OCI-LY3 (cell line): ENCODE measurements around the gene MRPL3.

Source experiments
- H2AFZ ChIP-seq: fragments of 200-600, 300-600 bp; shearing (Covaris generic); 2 replicates; pipeline ENCODE4 v1.6.0; 2014; ENCODE audit warnings: antibody characterized with exemption, low read depth, low read length
- H3K27ac ChIP-seq: fragments of 200-600, 300-600 bp; sonication (generic); 2 replicates; pipeline ENCODE4 v1.5.1; 2014; ENCODE audit warnings: mild to moderate bottlenecking, low read length, moderate library complexity, mixed read lengths
- H3K27me3 ChIP-seq: fragments of 200-600, 300-600 bp; sonication (generic); 2 replicates; pipeline ENCODE4 v1.6.1; 2014; ENCODE audit warnings: low read depth, low read length, mixed read lengths
- H3K36me3 ChIP-seq: fragments of 200-600, 300-600 bp; sonication (generic); replicated peaks from 2 replicates; pipeline ENCODE3; 2014; ENCODE audit warnings: low read depth, low read length, mixed read lengths
- H3K4me1 ChIP-seq: fragments of 300-600, 200-600 bp; sonication (generic); 2 replicates; pipeline ENCODE4 v1.6.1; 2014; ENCODE audit warnings: low read length, mixed read lengths
- H3K4me2 ChIP-seq: fragments of 200-600, 300-600 bp; sonication (generic); 2 replicates; pipeline ENCODE4 v1.6.1; 2014; ENCODE audit warnings: low read length, mixed read lengths
- H3K4me3 ChIP-seq: fragments of 300-600, 200-600 bp; sonication (generic); 2 replicates; pipeline ENCODE4 v1.5.1; 2014; ENCODE audit warnings: antibody characterized with exemption, mild to moderate bottlenecking, low read length, moderate library complexity
- H3K79me2 ChIP-seq: fragments of 300-600, 200-600 bp; shearing (Covaris generic); 2 replicates; pipeline ENCODE4 v1.6.1; 2014; ENCODE audit warnings: mild to moderate bottlenecking, low read length, mixed read lengths
- H3K9ac ChIP-seq: fragments of 300-600, 200-600 bp; shearing (Covaris generic); 2 replicates; pipeline ENCODE4 v1.6.0; 2014; ENCODE audit warnings: mild to moderate bottlenecking, low read length, moderate library complexity
- H3K9me3 ChIP-seq: fragments of 200-600, 300-600 bp; shearing (Covaris generic); 2 replicates; pipeline ENCODE4 v1.6.1; 2014; ENCODE audit warnings: low read length, mixed read lengths; ENCODE audit not compliant: insufficient read depth
- H4K20me1 ChIP-seq: fragments of 200-600, 300-600 bp; sonication (generic); 2 replicates; pipeline ENCODE4 v1.6.1; 2016; ENCODE audit warnings: low read length, mixed read lengths; ENCODE audit not compliant: insufficient read depth
- EZH2phosphoT487 ChIP-seq: fragments of 200-600 bp; shearing (Covaris generic); IDR thresholded peaks from 2 replicates; pipeline ENCODE4 v1.6.1; 2018; ENCODE audit warnings: antibody characterized with exemption, mixed run types, low read depth
- TF ChIP-seq, protein P1 (sequence below): fragments of 200-600, 300-600 bp; sonication (generic); IDR thresholded peaks from 2 replicates; pipeline ENCODE4 v1.5.1; 2014; ENCODE audit warnings: antibody characterized with exemption, low read length, low read depth

Gene MRPL3

GRCh38 chr3:131541288-131541687, 38.5 kb upstream of the MRPL3 start:
- Histone ChIP-seq H2AFZ (no peak overlapping the region), H3K36me3 (no peaks in the 10 kb centered on the region), H4K20me1 (no peaks in the 10 kb centered on the region), H3K4me3 (no peak overlapping the region), H3K4me2 (no peak overlapping the region), H3K4me1 (peaks cover 10% of the 10 kb centered on the region; the same call in 1 of the 2 replicates), H3K27ac (no peak overlapping the region), H3K27me3 (no peaks in the 10 kb centered on the region), H3K9me3 (no peaks in the 10 kb centered on the region), H3K79me2 (no peaks in the 10 kb centered on the region), H3K9ac (no peak overlapping the region)
- no peak for TF ChIP-seq EZH2phosphoT487
- TF ChIP-seq, protein P1, sequence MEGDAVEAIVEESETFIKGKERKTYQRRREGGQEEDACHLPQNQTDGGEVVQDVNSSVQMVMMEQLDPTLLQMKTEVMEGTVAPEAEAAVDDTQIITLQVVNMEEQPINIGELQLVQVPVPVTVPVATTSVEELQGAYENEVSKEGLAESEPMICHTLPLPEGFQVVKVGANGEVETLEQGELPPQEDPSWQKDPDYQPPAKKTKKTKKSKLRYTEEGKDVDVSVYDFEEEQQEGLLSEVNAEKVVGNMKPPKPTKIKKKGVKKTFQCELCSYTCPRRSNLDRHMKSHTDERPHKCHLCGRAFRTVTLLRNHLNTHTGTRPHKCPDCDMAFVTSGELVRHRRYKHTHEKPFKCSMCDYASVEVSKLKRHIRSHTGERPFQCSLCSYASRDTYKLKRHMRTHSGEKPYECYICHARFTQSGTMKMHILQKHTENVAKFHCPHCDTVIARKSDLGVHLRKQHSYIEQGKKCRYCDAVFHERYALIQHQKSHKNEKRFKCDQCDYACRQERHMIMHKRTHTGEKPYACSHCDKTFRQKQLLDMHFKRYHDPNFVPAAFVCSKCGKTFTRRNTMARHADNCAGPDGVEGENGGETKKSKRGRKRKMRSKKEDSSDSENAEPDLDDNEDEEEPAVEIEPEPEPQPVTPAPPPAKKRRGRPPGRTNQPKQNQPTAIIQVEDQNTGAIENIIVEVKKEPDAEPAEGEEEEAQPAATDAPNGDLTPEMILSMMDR = no peak

DNA sequence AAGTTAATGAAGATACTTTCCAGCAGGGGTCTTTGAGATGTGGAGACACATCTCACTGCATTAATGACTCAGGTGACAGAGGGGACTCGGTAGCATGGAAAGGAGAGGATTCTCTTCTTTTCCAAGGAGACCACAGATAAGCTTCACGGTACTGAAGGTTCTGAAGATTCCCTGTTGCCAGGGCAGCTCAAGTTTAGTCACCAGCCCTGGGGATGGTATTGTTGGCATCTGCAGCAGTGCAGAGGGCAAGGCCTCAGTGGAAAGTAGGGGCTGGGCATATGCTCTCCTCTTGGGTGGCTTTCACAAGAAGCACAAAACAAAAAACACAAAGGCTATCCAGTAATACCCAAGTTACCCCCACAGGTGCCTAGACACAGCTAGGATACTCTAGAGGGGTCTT, 38.0 kb upstream of the MRPL3 start:
- Histone ChIP-seq H3K27me3 (no peaks in the 10 kb centered on the region), H3K79me2 (no peaks in the 10 kb centered on the region), H4K20me1 (no peaks in the 10 kb centered on the region), H3K27ac (no peak overlapping the region), H3K4me2 (no peak overlapping the region), H3K36me3 (no peaks in the 10 kb centered on the region), H3K9me3 (no peaks in the 10 kb centered on the region), H2AFZ (no peak overlapping the region), H3K9ac (no peak overlapping the region), H3K4me1 (peaks cover 10% of the 10 kb centered on the region; the same call in 1 of the 2 replicates), H3K4me3 (no peak overlapping the region)
- TF ChIP-seq, protein P1 = no peak
- no peak for TF ChIP-seq EZH2phosphoT487

DNA sequence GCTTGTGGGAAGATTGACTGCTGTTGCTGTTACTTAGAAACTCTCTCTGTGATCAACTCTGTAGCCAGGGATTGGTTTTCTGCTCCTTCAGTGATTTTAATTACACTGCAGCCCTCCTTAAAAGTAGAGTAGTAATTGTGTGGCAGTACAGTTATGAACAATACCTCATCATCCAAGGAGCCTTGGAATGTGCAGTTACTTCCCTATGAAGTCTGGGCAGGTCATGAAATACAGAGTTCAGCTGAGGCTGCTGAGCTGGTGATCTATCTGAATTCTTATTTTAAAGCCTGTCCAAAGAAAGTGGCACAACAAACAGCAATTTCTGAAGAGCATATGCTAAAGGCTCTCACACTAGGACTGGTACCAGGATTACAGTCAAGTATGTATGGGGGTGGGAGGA, 37.4 kb upstream of the MRPL3 start:
- H3K9me3 ChIP-seq = no peaks in the 10 kb centered on the region
- no peaks in the 10 kb centered on the region for H3K36me3 ChIP-seq
- H3K79me2 ChIP-seq = no peaks in the 10 kb centered on the region
- H4K20me1 ChIP-seq = no peaks in the 10 kb centered on the region
- no peak for TF ChIP-seq EZH2phosphoT487
- TF ChIP-seq, protein P1 = no peak
- no peaks in the 10 kb centered on the region for H3K27me3 ChIP-seq
- peaks cover 10% of the 10 kb centered on the region; the same call in 1 of the 2 replicates for H3K4me1 ChIP-seq
- no peak overlapping the region for H3K9ac ChIP-seq
- no peak overlapping the region for H3K4me2 ChIP-seq
- no peak overlapping the region for H2AFZ ChIP-seq
- no peak overlapping the region for H3K4me3 ChIP-seq
- H3K27ac ChIP-seq = no peak overlapping the region

DNA sequence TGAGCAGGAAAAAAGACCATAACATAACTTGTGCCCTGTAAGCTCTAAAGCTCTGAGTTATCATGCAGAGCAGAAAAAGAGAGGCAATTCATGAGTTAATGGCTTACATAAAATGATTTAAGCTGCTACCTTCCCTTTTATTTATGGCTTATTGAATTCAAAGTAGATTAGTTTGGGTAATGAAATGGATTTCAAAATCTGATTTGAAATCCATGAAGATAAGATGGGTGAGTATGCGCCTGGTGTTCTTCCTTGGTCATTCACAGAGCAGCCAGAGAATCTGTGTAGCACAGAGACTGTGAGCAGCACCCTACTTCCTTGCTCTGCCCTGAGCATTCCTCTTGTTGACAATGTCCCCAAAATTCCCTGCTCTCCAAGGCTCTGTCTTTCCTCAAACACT, 36.2 kb upstream of the MRPL3 start:
- Histone ChIP-seq H3K79me2 (no peaks in the 10 kb centered on the region), H3K4me2 (no peak overlapping the region), H2AFZ (no peak overlapping the region), H3K27me3 (no peaks in the 10 kb centered on the region), H4K20me1 (no peaks in the 10 kb centered on the region), H3K27ac (no peak overlapping the region), H3K9me3 (no peaks in the 10 kb centered on the region), H3K4me3 (no peak overlapping the region), H3K9ac (no peak overlapping the region), H3K36me3 (no peaks in the 10 kb centered on the region), H3K4me1 (peaks cover 10% of the 10 kb centered on the region; the same call in 1 of the 2 replicates)
- TF ChIP-seq EZH2phosphoT487 = no peak
- TF ChIP-seq, protein P1 = no peak
